Measurements from ENCODE around the gene AGPS. TPM values are rescaled to one million over a fixed set of nuclear protein-coding genes. Genes with fewer than 3 reads are reported as not detected.
"Not testable (repeated sequence)": the region's sequence is repeated elsewhere in the genome, so short reads cannot be mapped to it uniquely, and the experiment has no call there.

Gene AGPS
- polyA plus RNA-seq (ENCODE audit: insufficient read length in 3 of 3): 10 to 100 TPM; 47.4 to 52.8 (median 51.4) TPM

DNA sequence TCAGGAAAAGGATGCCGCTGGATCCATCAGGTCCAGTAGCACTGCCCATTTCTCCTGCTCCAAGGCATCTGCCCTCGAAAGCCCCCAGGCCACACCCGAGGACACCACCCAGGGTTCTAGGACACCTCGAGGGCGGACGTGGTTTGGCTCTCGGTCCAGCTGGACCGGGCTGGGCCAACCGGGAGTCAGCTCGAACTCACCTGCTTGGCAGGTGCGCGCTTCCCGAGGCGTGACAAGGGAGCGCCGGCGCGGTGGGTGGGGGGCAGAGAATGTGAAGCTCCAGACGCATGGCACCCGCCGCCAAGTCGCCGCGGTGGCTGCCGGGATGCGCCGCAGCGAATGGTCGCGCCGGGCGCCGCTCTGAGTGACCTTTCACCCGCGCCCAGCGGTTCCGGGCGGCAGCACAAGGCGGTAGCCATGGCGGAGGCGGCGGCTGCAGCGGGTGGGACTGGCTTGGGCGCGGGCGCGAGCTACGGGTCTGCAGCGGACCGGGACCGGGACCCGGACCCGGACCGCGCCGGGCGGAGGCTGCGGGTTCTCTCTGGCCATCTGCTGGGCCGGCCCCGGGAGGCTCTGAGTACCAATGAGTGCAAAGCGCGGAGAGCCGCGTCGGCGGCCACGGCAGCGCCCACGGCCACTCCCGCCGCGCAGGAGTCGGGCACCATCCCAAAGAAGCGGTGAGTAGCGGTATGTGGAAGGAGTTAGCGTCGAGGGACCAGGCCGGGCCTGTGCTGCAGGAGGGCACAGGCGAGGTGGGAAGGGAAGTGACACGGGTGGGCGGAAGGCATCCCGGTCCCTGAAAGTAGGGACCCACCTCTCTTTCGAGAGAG lies at the start of gene AGPS:
AGPS (plus strand) TSS at position 401 of the 830 bp plus-strand sequence; CDS start at position 418, 17 bp downstream.
- peak in 2 of 3 donors; percentile 31 to 51 for DNase-seq (ENCODE audit: low read depth in 3 of 3, low spot score in 2 of 3)

- DNase-seq (ENCODE audit: low read depth in 3 of 3, low spot score in 2 of 3): no peak
These were observed 48.8 kb upstream of the AGPS start for GRCh38 chr2:177343773-177344172.

GRCh38 chr2:177344316-177344715 lies 48.3 kb upstream of the AGPS start:
- DNase-seq (ENCODE audit: low read depth in 3 of 3, low spot score in 2 of 3): no peak

GRCh38 chr2:177346192-177346591 lies 46.4 kb upstream of the AGPS start:
- no peak for DNase-seq (ENCODE audit: low read depth in 3 of 3, low spot score in 2 of 3)

GRCh38 chr2:177347570-177347969 lies 45.0 kb upstream of the AGPS start:
- no peak for DNase-seq (ENCODE audit: low read depth in 3 of 3, low spot score in 2 of 3)

GRCh38 chr2:177348118-177348654 lies 44.4 kb upstream of the AGPS start:
- no peak for DNase-seq (ENCODE audit: low read depth in 3 of 3, low spot score in 2 of 3)

GRCh38 chr2:177348733-177349693 lies 43.6 kb upstream of the AGPS start:
- no peak for DNase-seq (ENCODE audit: low read depth in 3 of 3, low spot score in 2 of 3)

- DNase-seq (ENCODE audit: low read depth in 3 of 3, low spot score in 2 of 3): not testable (repeated sequence)
These were observed 41.9 kb upstream of the AGPS start for GRCh38 chr2:177350624-177351023.

GRCh38 chr2:177351121-177351520 lies 41.5 kb upstream of the AGPS start:
- DNase-seq (ENCODE audit: low read depth in 3 of 3, low spot score in 2 of 3): not testable (repeated sequence)

DNA sequence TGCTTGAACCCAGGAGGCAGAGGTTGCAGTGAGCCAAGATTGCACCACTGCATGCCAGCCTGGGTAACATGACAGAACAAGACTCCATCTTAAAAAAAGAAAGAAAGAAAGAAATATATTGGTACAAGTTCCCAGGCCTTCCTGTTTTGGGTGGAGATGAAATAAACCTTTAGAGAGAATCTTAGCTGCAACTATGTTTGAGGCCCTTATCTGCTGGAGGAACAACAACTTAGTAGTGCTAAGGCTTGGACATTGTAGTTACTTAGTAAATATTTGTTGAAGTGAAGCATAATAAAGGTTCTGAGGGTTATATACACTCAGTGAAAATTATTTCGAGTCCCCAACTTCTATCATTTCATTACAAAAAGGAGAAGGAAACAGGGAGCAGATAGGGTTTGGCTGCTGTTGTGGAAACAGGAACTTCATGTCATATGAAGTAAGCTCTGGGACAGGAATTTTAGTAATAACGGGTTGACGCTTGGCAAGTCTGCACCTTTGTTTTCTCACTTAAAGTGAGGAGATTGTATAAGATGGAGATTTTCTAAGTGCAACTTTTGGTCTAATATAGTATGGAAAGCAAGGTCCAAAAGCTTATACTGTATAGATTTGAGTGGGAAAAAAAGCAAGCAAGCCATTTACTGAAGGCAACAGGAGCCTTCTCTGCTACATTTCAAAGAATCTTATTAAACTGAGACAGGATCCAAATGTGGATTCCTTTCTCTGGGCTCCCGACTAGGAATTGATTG lies 40.0 kb upstream of the AGPS start:
- no peak for DNase-seq (ENCODE audit: low read depth in 3 of 3, low spot score in 2 of 3)

- no peak for DNase-seq (ENCODE audit: low read depth in 3 of 3, low spot score in 2 of 3)
These were observed 39.4 kb upstream of the AGPS start for GRCh38 chr2:177353187-177353478.

DNA sequence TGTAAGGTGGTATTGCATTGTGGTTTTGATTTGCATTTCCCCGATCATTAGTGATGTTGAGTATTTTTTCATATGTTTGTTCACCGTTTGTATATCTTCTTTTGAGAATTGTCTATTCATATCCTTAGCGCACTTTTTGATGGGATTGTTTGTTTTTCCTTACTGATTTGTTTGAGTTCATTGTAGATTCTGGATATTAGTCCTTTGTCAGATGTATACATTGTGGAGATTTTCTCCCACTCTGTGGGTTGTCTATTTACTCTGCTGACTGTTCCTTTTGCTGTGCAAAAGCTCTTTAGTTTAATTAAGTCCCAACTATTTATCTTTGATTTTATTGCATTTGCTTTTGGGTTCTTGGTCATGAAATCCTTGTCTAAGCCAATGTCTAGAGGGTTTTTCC lies 38.0 kb upstream of the AGPS start:
- not testable (repeated sequence) for DNase-seq (ENCODE audit: low read depth in 3 of 3, low spot score in 2 of 3)

- DNase-seq (ENCODE audit: low read depth in 3 of 3, low spot score in 2 of 3): no peak
These were observed 36.7 kb upstream of the AGPS start for GRCh38 chr2:177355874-177356273.

DNA sequence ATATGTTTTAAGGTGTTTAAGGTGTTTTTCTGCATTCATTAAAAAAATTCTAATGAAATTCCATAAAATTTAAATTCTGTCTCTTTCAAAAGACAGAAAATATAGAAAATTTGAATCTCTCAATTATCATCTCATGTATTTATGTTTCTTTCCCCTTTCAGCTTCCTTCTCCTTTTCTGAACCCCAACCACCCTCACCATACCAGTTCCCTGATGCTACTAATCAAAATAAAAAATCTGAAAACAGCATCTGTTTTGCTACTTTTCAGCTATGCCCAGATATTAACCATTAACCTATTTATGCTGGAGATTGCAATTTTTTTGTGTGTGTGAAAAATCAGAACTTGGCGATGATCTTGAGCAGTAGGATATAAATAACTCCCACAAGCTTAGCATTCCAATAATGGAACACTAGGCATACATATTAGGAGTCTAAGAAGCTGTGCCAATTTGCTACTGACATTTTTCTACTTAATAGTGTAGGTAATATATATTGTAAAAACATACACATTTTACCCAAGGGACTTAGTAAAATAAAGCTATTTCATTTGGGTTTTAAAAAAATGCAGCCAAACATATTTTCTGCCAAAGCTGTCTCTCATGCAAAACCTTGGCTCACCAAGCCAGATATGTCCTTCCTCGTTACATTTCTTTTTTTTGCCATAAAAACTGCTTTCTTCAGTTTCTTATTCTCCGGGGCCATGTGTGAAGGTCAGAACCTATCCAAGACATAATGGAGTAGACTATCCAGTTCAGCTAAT lies 32.6 kb upstream of the AGPS start:
- DNase-seq (ENCODE audit: low read depth in 3 of 3, low spot score in 2 of 3): no peak

DNA sequence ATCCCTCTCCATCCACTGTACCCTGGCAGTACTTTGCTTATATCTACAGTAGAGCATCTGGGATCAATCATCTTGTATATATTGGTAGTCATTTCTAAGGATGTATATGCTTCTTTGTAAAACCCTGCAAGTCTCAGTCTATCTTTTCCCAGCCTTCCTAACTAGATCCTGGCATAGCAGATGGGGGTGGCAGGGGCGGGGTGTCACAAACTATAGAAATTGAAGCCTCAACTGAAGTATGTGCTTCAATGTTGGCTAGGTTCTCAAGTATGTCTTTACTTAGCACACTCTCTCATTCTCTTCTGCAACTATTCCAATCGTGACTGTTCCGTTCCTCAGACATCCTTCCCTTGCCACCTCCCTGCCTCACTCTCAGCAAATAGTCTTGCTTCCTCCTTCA lies 30.1 kb upstream of the AGPS start:
- DNase-seq (ENCODE audit: low read depth in 3 of 3, low spot score in 2 of 3): no peak

DNA sequence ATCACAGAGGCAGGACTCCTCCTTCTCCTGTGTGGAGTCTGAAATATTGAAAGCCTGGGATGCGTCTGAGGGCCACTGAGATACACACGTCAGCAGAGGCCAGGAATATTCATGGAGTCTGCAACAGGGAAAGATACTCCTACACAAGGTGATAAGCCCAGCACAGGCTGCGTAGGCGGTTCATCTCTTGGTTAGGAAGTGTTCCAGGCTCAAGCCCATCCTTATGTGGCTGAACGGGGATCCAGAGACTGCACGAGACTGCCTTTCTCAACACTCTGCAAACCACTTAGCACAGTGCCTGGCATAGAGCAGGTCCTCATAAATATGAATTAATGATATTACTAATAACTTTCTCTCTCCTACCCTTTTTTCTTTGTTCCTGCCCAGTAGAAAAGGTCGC lies 29.2 kb upstream of the AGPS start:
- DNase-seq (ENCODE audit: low read depth in 3 of 3, low spot score in 2 of 3): no peak

DNA sequence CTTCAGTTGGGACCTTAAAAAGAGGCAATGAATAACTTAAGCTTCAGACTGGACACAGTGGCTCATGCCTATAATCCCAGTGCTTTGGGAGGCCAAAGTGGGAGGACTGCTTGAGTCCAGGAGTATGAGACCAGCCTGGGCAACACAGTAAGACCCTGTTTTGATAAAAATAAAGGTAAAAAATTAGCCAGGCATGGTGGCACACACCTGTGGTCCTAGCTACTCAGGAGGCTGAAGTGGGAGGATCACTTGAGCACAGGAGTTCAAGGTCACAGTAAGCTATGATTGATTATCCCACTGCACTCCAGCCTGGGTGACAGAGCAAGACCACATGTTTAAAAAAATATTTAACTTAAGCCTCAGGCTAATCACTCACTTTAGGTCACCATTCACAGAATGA lies 26.8 kb upstream of the AGPS start:
- not testable (repeated sequence) for DNase-seq (ENCODE audit: low read depth in 3 of 3, low spot score in 2 of 3)

DNA sequence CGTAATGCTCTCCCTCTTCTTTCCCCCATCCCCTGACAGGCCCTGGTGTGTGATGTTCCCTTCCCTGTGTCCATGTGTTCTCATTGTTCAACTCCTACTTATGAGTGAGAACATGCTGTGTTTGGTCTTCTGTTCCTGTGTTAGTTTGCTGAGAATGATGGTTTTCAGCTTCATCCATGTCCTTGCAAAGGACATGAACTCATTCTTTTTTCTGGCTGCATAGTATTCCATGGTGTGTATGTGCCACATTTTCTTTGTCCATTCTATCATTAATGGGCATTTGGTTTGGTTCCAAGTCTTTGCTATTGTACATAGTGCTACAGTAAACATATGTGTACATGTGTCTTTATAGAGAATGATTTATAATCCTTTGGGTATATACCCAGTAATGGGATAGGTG lies 24.6 kb upstream of the AGPS start:
- not testable (repeated sequence) for DNase-seq (ENCODE audit: low read depth in 3 of 3, low spot score in 2 of 3)

DNA sequence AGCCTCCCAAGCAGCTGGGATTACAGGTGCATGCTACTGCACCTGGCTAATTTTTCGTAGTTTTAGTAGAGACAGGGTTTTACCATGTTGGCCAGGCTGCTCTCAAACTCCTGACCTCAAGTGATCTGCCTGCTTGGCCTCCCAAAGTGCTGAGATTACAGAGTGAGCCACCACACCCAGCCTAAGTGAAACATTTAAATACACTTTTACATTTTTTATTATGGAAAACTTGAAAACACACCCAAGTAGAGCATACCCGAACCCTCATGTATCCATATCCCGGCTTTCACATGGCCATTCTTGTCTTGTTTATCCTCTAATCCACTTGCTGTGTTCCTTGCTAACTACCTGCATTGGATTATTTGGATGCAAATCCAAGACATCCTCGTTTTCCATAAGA lies 13.2 kb upstream of the AGPS start:
- DNase-seq (ENCODE audit: low read depth in 3 of 3, low spot score in 2 of 3): no peak

GRCh38 chr2:177380181-177380580 lies 12.4 kb upstream of the AGPS start:
- DNase-seq (ENCODE audit: low read depth in 3 of 3, low spot score in 2 of 3): no peak
